ENCODE measurements around the gene ABR.

- TF ChIP-seq, protein P1, sequence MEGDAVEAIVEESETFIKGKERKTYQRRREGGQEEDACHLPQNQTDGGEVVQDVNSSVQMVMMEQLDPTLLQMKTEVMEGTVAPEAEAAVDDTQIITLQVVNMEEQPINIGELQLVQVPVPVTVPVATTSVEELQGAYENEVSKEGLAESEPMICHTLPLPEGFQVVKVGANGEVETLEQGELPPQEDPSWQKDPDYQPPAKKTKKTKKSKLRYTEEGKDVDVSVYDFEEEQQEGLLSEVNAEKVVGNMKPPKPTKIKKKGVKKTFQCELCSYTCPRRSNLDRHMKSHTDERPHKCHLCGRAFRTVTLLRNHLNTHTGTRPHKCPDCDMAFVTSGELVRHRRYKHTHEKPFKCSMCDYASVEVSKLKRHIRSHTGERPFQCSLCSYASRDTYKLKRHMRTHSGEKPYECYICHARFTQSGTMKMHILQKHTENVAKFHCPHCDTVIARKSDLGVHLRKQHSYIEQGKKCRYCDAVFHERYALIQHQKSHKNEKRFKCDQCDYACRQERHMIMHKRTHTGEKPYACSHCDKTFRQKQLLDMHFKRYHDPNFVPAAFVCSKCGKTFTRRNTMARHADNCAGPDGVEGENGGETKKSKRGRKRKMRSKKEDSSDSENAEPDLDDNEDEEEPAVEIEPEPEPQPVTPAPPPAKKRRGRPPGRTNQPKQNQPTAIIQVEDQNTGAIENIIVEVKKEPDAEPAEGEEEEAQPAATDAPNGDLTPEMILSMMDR (IDR thresholded peaks at IDR 0.05): no peak
- TF ChIP-seq ZFX (IDR thresholded peaks at IDR 0.05; ENCODE audit: borderline replicate concordance): no peak
These were observed 210.7 kb downstream of the ABR start for GRCh38 chr17:968812-969730.

Measured in 22Rv1 (cell line).